Measurements from ENCODE around the gene GNPAT. TPM values are rescaled to one million over a fixed set of nuclear protein-coding genes. Genes with fewer than 3 reads are reported as not detected.
A peak's percentile ranks its signal among the peaks of the same experiment; 100 is the strongest.

GNPAT gene
- total RNA-seq, 1 experiment from 2014 or later, result 42.8 TPM

DNA sequence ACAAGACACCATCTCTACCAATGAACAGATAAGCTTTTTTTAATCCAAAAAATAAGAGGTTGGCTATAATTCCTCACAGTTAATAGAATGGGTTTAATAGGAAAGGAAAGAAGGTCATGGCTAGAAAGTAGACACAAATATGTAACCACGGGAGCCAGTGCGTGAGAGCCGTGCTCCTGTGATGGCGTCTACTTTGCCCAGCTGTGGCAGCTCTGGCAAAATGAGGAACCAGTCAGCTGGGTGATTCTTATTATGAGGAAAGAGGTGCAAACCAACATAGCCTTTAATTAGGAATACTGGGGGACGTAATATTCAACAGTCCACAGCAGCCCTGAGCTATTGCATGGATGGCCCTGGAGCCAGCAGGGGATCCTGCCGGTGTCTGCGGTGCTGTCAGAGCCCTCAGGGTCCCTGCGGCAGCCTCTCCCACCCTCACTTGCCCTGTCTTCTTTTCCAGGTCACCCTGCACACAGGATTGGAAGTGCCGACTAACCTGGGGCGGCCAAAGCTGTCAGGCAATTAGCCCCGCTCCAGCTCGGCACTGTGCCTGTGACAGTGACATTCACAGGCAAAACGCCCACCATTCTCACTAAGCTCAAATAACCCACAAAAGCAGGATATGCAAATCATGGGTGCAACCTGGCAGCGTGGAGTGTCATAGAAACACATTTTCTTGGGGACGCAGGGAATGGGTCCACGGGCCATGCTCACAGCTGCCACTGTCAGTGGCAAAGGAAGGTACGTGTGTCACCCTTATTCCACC is 25.9 kb upstream of the GNPAT start:
- Histone ChIP-seq H3K4me2 (ENCODE audit: low read length) (no peak overlapping the region), H4K20me1 (ENCODE audit: insufficient read depth) (no peaks in the 10 kb centered on the region), H3K4me1 (ENCODE audit: control insufficient read depth in 1 of 2, insufficient read depth in 2 of 2, low read length in 2 of 2) (peaks cover 31 to 35% of the 10 kb centered on the region in 2 experiments; a peak in 3 of 4 replicates), H3K9me2 (ENCODE audit: insufficient read depth) (no peaks in the 10 kb centered on the region), H3K9me3 (ENCODE audit: control insufficient read depth in 1 of 2, insufficient read depth in 1 of 2, low read depth in 1 of 2, low read length in 2 of 2) (no peaks in the 10 kb centered on the region), H3K27me3 (ENCODE audit: insufficient read depth, low read length) (no peaks in the 10 kb centered on the region), H3K4me3 (replicated peaks in 1 of 2; ENCODE audit: low read depth in 1 of 2, low read length in 2 of 2) (no peak overlapping the region), H3K27ac (ENCODE audit: low read depth, low read length) (no peak overlapping the region), H2AFZ (ENCODE audit: low read depth, low read length, poor library complexity, severe bottlenecking) (no peak overlapping the region), H3K79me2 (ENCODE audit: insufficient read depth, low read length) (no peaks in the 10 kb centered on the region), H3K9ac (ENCODE audit: low read length) (no peak overlapping the region), H3K36me3 (ENCODE audit: control insufficient read depth in 1 of 2, insufficient read depth in 2 of 2, low read length in 2 of 2) (no peaks in the 10 kb centered on the region)
- BruUV-seq (replicated peaks), result no TSS peak
- RAD21 ChIA-PET (ENCODE audit: low non-redundant PET in 1 of 2, low total read pairs in 2 of 2, uncharacterized antibody in 2 of 2, unreplicated experiment in 2 of 2), result no interaction called here
- CTCF ChIA-PET, result no interaction called here
- ATAC-seq (no peak), DNase-seq (ENCODE audit: low read depth, low spot score) (no peak)
- intact Hi-C loops (cut with micrococcal nuclease), result loop anchor here (5.0 kb wide), 1 partner anchor 238 kb away; the partner anchor contains the start of genes ARV1 and TTC13
- no peak for TF ChIP-seq FOSL1 (IDR thresholded peaks at IDR 0.05; ENCODE audit: low read depth)
- POLR2A ChIA-PET, result no interaction called here

GRCh38 chr1:231215681-231216385 is 25.2 kb upstream of the GNPAT start:
- no TSS peak for BruUV-seq (replicated peaks)
- no peaks in the 10 kb centered on the region for H3K27me3 ChIP-seq (ENCODE audit: insufficient read depth, low read length)
- no peak overlapping the region; the same call in 1 of the 2 replicates for H3K9ac ChIP-seq (ENCODE audit: low read length)
- DNase-seq (ENCODE audit: low read depth, low spot score) (no peak), ATAC-seq (no peak)
- intact Hi-C loops (cut with micrococcal nuclease), result no loop called here
- H3K79me2 ChIP-seq (ENCODE audit: insufficient read depth, low read length), result no peaks in the 10 kb centered on the region
- TF ChIP-seq SRF (IDR thresholded peaks at IDR 0.05; ENCODE audit: low read depth), result no peak
- no peak for TF ChIP-seq JUND (IDR thresholded peaks at IDR 0.05)
- TF ChIP-seq ATF3 (IDR thresholded peaks at IDR 0.05), result no peak
- no peak for TF ChIP-seq YY1 (IDR thresholded peaks at IDR 0.05; ENCODE audit: extremely low read depth, insufficient replicate concordance, low read depth, low read length)
- TF ChIP-seq EGR1 (IDR thresholded peaks at IDR 0.05; ENCODE audit: low read depth), result no peak
- no peak for TF ChIP-seq ZFX (IDR thresholded peaks at IDR 0.05)
- TF ChIP-seq TCF7L2 (IDR thresholded peaks at IDR 0.05; ENCODE audit: borderline replicate concordance, extremely low read depth, insufficient read depth, insufficient read length), result no peak
- TF ChIP-seq POLR2A (IDR thresholded peaks at IDR 0.05; ENCODE audit: borderline replicate concordance, extremely low read depth, insufficient read depth, insufficient read length), result no peak
- no peak for TF ChIP-seq RAD21 (IDR thresholded peaks at IDR 0.05; ENCODE audit: low read depth)
- TF ChIP-seq POLR2AphosphoS5 (IDR thresholded peaks at IDR 0.05; ENCODE audit: low read depth, low read length), result no peak
- TF ChIP-seq ZBTB33 (IDR thresholded peaks at IDR 0.05; ENCODE audit: extremely low read depth, insufficient replicate concordance, low read length), result no peak
- no peak for TF ChIP-seq EZH2phosphoT487 (IDR thresholded peaks at IDR 0.05; ENCODE audit: borderline replicate concordance)
- no peak for TF ChIP-seq EZH2 (IDR thresholded peaks at IDR 0.05)
- no peak for TF ChIP-seq SIN3A (IDR thresholded peaks at IDR 0.05; ENCODE audit: low read depth)
- no peak for TF ChIP-seq MAX (IDR thresholded peaks at IDR 0.05)
- no peak for TF ChIP-seq CBX3 (IDR thresholded peaks at IDR 0.05; ENCODE audit: low read depth)
- H4K20me1 ChIP-seq (ENCODE audit: insufficient read depth), result no peaks in the 10 kb centered on the region
- no peak overlapping the region for H3K27ac ChIP-seq (ENCODE audit: low read depth, low read length)
- no peaks in the 10 kb centered on the region for H3K36me3 ChIP-seq (ENCODE audit: control insufficient read depth in 1 of 2, insufficient read depth in 2 of 2, low read length in 2 of 2)
- peaks cover 36 to 41% of the 10 kb centered on the region in 2 experiments; a peak in 3 of 4 replicates for H3K4me1 ChIP-seq (ENCODE audit: control insufficient read depth in 1 of 2, insufficient read depth in 2 of 2, low read length in 2 of 2)
- RAD21 ChIA-PET (ENCODE audit: low non-redundant PET in 1 of 2, low total read pairs in 2 of 2, uncharacterized antibody in 2 of 2, unreplicated experiment in 2 of 2), result no interaction called here
- H2AFZ ChIP-seq (ENCODE audit: low read depth, low read length, poor library complexity, severe bottlenecking), result peak overlapping the region; percentile 89
- CTCF ChIA-PET, result no interaction called here
- no peak overlapping the region for H3K4me3 ChIP-seq (replicated peaks in 1 of 2; ENCODE audit: low read depth in 1 of 2, low read length in 2 of 2)
- POLR2A ChIA-PET, result no interaction called here
- H3K9me2 ChIP-seq (ENCODE audit: insufficient read depth), result no peaks in the 10 kb centered on the region
- no peaks in the 10 kb centered on the region for H3K9me3 ChIP-seq (ENCODE audit: control insufficient read depth in 1 of 2, insufficient read depth in 1 of 2, low read depth in 1 of 2, low read length in 2 of 2)
- peak overlapping the region; percentile 57 for H3K4me2 ChIP-seq (ENCODE audit: low read length)
